ENCODE data around the gene TNFRSF21. TPM values are rescaled to one million over a fixed set of nuclear protein-coding genes. Genes with fewer than 3 reads are reported as not detected.

The TNFRSF21 gene
- total and polyA plus RNA-seq, 9 of the 15 experiments (the other 6 are each of a cell fraction or from before 2014, with no cell fraction given) = 0.63 to 5.7 (median 2.2) TPM

- TF ChIP-seq ZNF407 (IDR thresholded peaks at IDR 0.05; ENCODE audit: low read depth) = no peak
- no peak for TF ChIP-seq ZNF511 (CRISPR knock-in tag; IDR thresholded peaks at IDR 0.05)
- TF ChIP-seq EHMT2 (IDR thresholded peaks at IDR 0.05) = no peak
- no peak for TF ChIP-seq PTRF (tag; IDR thresholded peaks at IDR 0.05)
- TF ChIP-seq ARID1B (IDR thresholded peaks at IDR 0.05) = no peak
- TF ChIP-seq ARHGAP35 (IDR thresholded peaks at IDR 0.05; ENCODE audit: partially characterized antibody) = no peak
- TF ChIP-seq ZBTB43 (CRISPR knock-in tag; IDR thresholded peaks at IDR 0.05) = no peak
- TF ChIP-seq IRF1 (CRISPR knock-in tag; IDR thresholded peaks at IDR 0.05; ENCODE audit: borderline replicate concordance) = no peak
- TF ChIP-seq DNMT1 (IDR thresholded peaks at IDR 0.05) = no peak
Measured at GRCh38 chr6:47251396-47251795, 58.3 kb downstream of the TNFRSF21 start (continued).
